AG09319 (cell line): Measurements from ENCODE around the gene FAM156A.
"Not testable (repeated sequence)": the region's sequence is repeated elsewhere in the genome, so short reads cannot be mapped to it uniquely, and the experiment has no call there.

Experiments
- DNase-seq: peaks from one replicate; pipeline ENCODE4 v3.0.0-alpha.2; 2010; ENCODE audit warnings: low read depth; ENCODE audit errors: extremely low read depth
- CTCF ChIP-seq: IDR thresholded peaks from 2 replicates; pipeline ENCODE4 v1.5.1; 2011; ENCODE audit warnings: low read depth, mild to moderate bottlenecking, inconsistent platforms, low read length, moderate library complexity

The FAM156A gene

GRCh38 chrX:52934704-52935469 lies 23.4 kb downstream of the FAM156A start:
- DNase-seq = peak; percentile 94
- peak; percentile 77 for TF ChIP-seq CTCF

GRCh38 chrX:52933976-52934703 lies 24.2 kb downstream of the FAM156A start:
- DNase-seq = no peak
- no peak for TF ChIP-seq CTCF

GRCh38 chrX:52933213-52933612 lies 25.1 kb downstream of the FAM156A start:
- DNase-seq = no peak
- TF ChIP-seq CTCF = no peak

GRCh38 chrX:52930214-52930613 lies 28.1 kb downstream of the FAM156A start:
- not testable (repeated sequence) for DNase-seq

GRCh38 chrX:52923781-52924241 lies 34.5 kb downstream of the FAM156A start:
- TF ChIP-seq CTCF = no peak
- no peak for DNase-seq

GRCh38 chrX:52914704-52915103 lies 43.6 kb downstream of the FAM156A start:
- not testable (repeated sequence) for DNase-seq

GRCh38 chrX:52913681-52914080 lies 44.6 kb downstream of the FAM156A start:
- DNase-seq = not testable (repeated sequence)

GRCh38 chrX:52909313-52909969 lies 48.9 kb downstream of the FAM156A start:
- DNase-seq = not testable (repeated sequence)

- not testable (repeated sequence) for DNase-seq
Observed at GRCh38 chrX:52907900-52908299, 50.4 kb downstream of the FAM156A start.

GRCh38 chrX:52907137-52907536 lies 51.2 kb downstream of the FAM156A start:
- DNase-seq = not testable (repeated sequence)

GRCh38 chrX:52906072-52906471 lies 52.2 kb downstream of the FAM156A start:
- not testable (repeated sequence) for DNase-seq

- not testable (repeated sequence) for DNase-seq
Observed at GRCh38 chrX:52905531-52905930, 52.8 kb downstream of the FAM156A start.
